ENCODE data around the gene EGLN3.

DNA sequence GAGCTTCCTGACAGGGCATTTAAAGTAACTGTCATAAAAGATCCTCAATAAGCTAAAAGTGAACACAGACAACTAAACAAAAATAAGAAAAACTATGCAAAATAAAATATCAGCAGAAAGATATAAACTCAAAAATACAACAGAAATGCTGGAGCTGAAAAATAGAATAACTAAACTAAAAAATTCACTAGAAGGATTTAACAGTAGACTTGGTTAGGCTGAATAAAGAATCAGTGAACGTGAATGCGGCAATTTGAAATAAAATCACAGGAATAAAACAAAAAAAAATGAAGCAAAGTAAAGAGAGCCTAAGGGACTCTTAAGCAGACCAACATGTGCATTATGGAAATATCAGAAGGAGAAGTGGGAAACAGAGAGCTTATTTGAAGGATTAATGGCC lies 74.6 kb downstream of the EGLN3 start:
- TF ChIP-seq POLR2A (IDR thresholded peaks at IDR 0.05) = no peak
- TF ChIP-seq, protein P1, sequence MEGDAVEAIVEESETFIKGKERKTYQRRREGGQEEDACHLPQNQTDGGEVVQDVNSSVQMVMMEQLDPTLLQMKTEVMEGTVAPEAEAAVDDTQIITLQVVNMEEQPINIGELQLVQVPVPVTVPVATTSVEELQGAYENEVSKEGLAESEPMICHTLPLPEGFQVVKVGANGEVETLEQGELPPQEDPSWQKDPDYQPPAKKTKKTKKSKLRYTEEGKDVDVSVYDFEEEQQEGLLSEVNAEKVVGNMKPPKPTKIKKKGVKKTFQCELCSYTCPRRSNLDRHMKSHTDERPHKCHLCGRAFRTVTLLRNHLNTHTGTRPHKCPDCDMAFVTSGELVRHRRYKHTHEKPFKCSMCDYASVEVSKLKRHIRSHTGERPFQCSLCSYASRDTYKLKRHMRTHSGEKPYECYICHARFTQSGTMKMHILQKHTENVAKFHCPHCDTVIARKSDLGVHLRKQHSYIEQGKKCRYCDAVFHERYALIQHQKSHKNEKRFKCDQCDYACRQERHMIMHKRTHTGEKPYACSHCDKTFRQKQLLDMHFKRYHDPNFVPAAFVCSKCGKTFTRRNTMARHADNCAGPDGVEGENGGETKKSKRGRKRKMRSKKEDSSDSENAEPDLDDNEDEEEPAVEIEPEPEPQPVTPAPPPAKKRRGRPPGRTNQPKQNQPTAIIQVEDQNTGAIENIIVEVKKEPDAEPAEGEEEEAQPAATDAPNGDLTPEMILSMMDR (IDR thresholded peaks at IDR 0.05) = no peak
